Transverse colon (tissue), 4 donors: ENCODE results near the gene SLC17A9. TPM values are rescaled to one million over a fixed set of nuclear protein-coding genes. Genes with fewer than 3 reads are reported as not detected.

Experiments used
- DNase-seq: peaks from one replicate; pipeline ENCODE4 v3.0.0-alpha.2; 2019
- H3K27ac ChIP-seq, 4 donors: fragments of 200-600 bp; sonication (generic); 2 replicates each; pipeline ENCODE4 v1.5.1; 2016 to 2018; ENCODE audit warnings: inconsistent platforms in 4 of 4
- H3K27me3 ChIP-seq: fragments of 200-600 bp; sonication (generic); 2 replicates; pipeline ENCODE4 v1.5.1; 2017; ENCODE audit warnings: inconsistent platforms
- H3K36me3 ChIP-seq, 4 donors: fragments of 200-600 bp; sonication (generic); 2 replicates each; pipeline ENCODE4 v1.5.1; 2017 to 2019; ENCODE audit warnings: inconsistent platforms in 4 of 4
- H3K4me1 ChIP-seq, 4 donors: fragments of 200-600 bp; sonication (generic); 2 replicates each; pipeline ENCODE4 v1.5.1; 2017 to 2020; ENCODE audit warnings: inconsistent platforms in 4 of 4
- H3K4me3 ChIP-seq, 4 donors: fragments of 200-600 bp; sonication (generic); 1 replicate in 1 of 4; 2 replicates in 3 of 4; pipeline versions ENCODE4 v1.5.1 to v1.6.1; 2017 to 2019; ENCODE audit warnings: inconsistent platforms in 4 of 4
- H3K9me3 ChIP-seq, 2 donors: fragments of 200-600 bp; sonication (generic); 2 replicates each; pipeline ENCODE4 v1.5.1; 2017 to 2019; ENCODE audit warnings: inconsistent platforms in 2 of 2
- CTCF ChIP-seq, 5 experiments: fragments of 200-600 bp in 3 of 5; fragments of 450-650 bp in 2 of 5; sonication (generic) in 3 of 5; IDR thresholded peaks; 1 replicate in 2 of 5; 2 replicates in 3 of 5; pipeline ENCODE4 v1.5.1; 2016 to 2017; ENCODE audit warnings: antibody characterized with exemption in 5 of 5, inconsistent platforms in 3 of 5, mild to moderate bottlenecking in 2 of 5, moderate library complexity in 1 of 5
- EP300 ChIP-seq: sonication (generic); formaldehyde crosslinking; IDR thresholded peaks from one replicate; pipeline ENCODE4 v1.6.1; 2017; ENCODE audit warnings: antibody characterized with exemption, low read depth
- POLR2A ChIP-seq: fragments of 450-650 bp; IDR thresholded peaks from one replicate; pipeline ENCODE4 v1.6.1; 2016; ENCODE audit warnings: antibody characterized with exemption, mild to moderate bottlenecking, moderate library complexity
- POLR2AphosphoS5 ChIP-seq, 3 donors: sonication (generic); formaldehyde crosslinking; IDR thresholded peaks; one replicate each; pipeline ENCODE4 v1.6.1; 2016; ENCODE audit warnings: antibody characterized with exemption in 3 of 3
- WGBS, 2 donors: methylation state at CpG; one replicate each; pipeline ENCODE4 v1.1.5; 2018; ENCODE audit warnings: low coverage in 1 of 2; 5-methylcytosine and 5-hydroxymethylcytosine counted together
- in situ Hi-C, 4 donors: fragments of 200-750 bp; cut with MboI; loops; one replicate each; pipeline versions ENCODE4 v1.15.0 to v1.15.1; 2017; ENCODE audit warnings: low sequenced_read_pairs in 3 of 4, low pct_ligation_motif_present in 1 of 4, low pct_unique_long_range_greater_than_20kb in 1 of 4
- intact Hi-C: fragments of 100-400 bp; cut with DNase I; formaldehyde crosslinking; loops from one replicate; pipeline ENCODE4 v1.15.1; 2023; ENCODE audit warnings: low total_unique reads
- total RNA-seq, 4 donors: library from RNA; depleted of rRNA; stranded (reverse); fragments of >200 nt; gene quantifications; one replicate each; pipeline ENCODE4 v1.1.0, GENCODE V29; 2016

The SLC17A9 gene
- total RNA-seq, 4 donors from 2014 or later, result 2.8 to 32.9 (median 4.6) TPM

GRCh38 chr20:62965363-62965771 is 12.9 kb downstream of the SLC17A9 start:
- WGBS, 2 donors, result 86% methylated on average over 19 of the region's 19 CpGs; no CpG with 5 or more reads in 1 of the 2 donors
- Histone ChIP-seq H3K9me3 (no peaks in the 10 kb centered on the region), H3K4me3 (no peak overlapping the region), H3K4me1 (no peaks in the 10 kb centered on the region), H3K27ac (no peak overlapping the region), H3K36me3 (no peaks in the 10 kb centered on the region), H3K27me3 (peaks cover 11% of the 10 kb centered on the region)
- no peak for DNase-seq
- in situ Hi-C loops, result no loop called here
- intact Hi-C loops, result no loop called here
- TF ChIP-seq POLR2AphosphoS5 (IDR thresholded peaks at IDR 0.05), result no peak
- TF ChIP-seq EP300, result no peak
- TF ChIP-seq POLR2A, result no peak
- TF ChIP-seq CTCF (IDR thresholded peaks at IDR 0.05), result no peak

GRCh38 chr20:62966212-62967148 is 14.0 kb downstream of the SLC17A9 start:
- WGBS, 2 donors, result 93% methylated on average over 23 of the region's 27 CpGs; no CpG with 5 or more reads in 1 of the 2 donors
- H3K27me3 ChIP-seq, result peaks cover 21% of the 10 kb centered on the region
- no peak for DNase-seq
- H3K27ac ChIP-seq, result no peak overlapping the region
- no peaks in the 10 kb centered on the region for H3K36me3 ChIP-seq
- H3K9me3 ChIP-seq, result no peaks in the 10 kb centered on the region
- intact Hi-C loops (no loop called here), in situ Hi-C loops (no loop called here)
- no peak overlapping the region for H3K4me3 ChIP-seq
- no peak for TF ChIP-seq CTCF (IDR thresholded peaks at IDR 0.05)
- no peak for TF ChIP-seq POLR2A
- no peak for TF ChIP-seq EP300
- TF ChIP-seq POLR2AphosphoS5 (IDR thresholded peaks at IDR 0.05), result no peak
- H3K4me1 ChIP-seq, result no peaks in the 10 kb centered on the region

GRCh38 chr20:62967149-62967501 is 14.6 kb downstream of the SLC17A9 start:
- DNase-seq, result no peak
- Histone ChIP-seq H3K4me3 (no peak overlapping the region), H3K27me3 (peaks cover 21% of the 10 kb centered on the region), H3K9me3 (no peaks in the 10 kb centered on the region), H3K36me3 (no peaks in the 10 kb centered on the region), H3K4me1 (no peaks in the 10 kb centered on the region), H3K27ac (no peak overlapping the region)
- WGBS, 2 donors, result 90% methylated on average over 6 of the region's 6 CpGs; no CpG with 5 or more reads in 1 of the 2 donors
- intact Hi-C loops (no loop called here), in situ Hi-C loops (no loop called here)
- TF ChIP-seq CTCF (IDR thresholded peaks at IDR 0.05) (no peak), EP300 (no peak), POLR2AphosphoS5 (IDR thresholded peaks at IDR 0.05) (no peak), POLR2A (no peak)

- no peaks in the 10 kb centered on the region for H3K9me3 ChIP-seq
- no peaks in the 10 kb centered on the region for H3K36me3 ChIP-seq
- H3K27me3 ChIP-seq, result peaks cover 24% of the 10 kb centered on the region
- intact Hi-C loops, result no loop called here
- H3K4me3 ChIP-seq, result no peak overlapping the region
- 88% methylated on average over 23 of the region's 27 CpGs; no CpG with 5 or more reads in 1 of the 2 donors for WGBS, 2 donors
- in situ Hi-C loops, result no loop called here
- H3K4me1 ChIP-seq, result peaks cover 4 to 6% (median 4%) of the 10 kb centered on the region in 4 donors
- no peak for DNase-seq
- H3K27ac ChIP-seq, result no peak overlapping the region
- TF ChIP-seq EP300 (no peak), POLR2A (no peak), POLR2AphosphoS5 (IDR thresholded peaks at IDR 0.05) (no peak)
These were observed 15.3 kb downstream of the SLC17A9 start for GRCh38 chr20:62967628-62968351.
